Panc1 (cell line): ENCODE measurements around the gene RFTN1.

Source experiments
- TCF7L2 ChIP-seq: IDR thresholded peaks from 2 replicates; pipeline ENCODE4 v1.6.1; 2011; ENCODE audit warnings: mild to moderate bottlenecking, low read depth, low read length, inconsistent platforms
- TF ChIP-seq, protein P1 (sequence below): fragments of 450-650 bp; IDR thresholded peaks from 2 replicates; pipeline ENCODE4 v1.5.1; 2017; ENCODE audit warnings: mild to moderate bottlenecking

DNA sequence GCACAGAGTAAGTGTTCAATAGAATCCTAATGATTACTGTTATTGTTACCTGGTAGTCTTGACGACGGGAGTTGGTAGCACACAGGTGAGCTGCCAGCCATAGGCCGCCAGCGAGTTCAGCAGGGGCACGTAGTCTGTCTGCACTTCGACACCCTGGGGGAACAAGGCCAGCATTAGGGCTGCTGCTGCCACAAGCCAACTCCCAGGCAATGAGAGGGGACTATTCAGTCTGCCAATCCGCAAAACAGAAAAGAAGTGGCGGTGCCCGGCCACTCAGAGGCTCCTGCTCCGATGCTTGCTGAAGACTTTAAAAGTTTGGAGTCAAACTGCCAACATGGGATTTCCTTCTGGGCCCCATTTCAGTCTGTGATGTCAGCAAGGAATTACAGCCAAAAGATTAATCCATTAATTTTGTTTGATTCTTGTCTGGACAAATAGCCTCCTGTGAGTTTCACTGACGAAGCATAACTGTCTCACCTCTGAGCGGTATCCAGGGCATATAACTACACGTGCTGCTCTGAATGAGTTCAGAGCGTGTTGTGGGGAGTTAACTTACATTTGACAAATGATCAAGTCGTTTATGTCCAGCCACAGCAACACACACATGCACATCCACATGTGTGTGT is 186.7 kb downstream of the RFTN1 start:
- no peak for TF ChIP-seq TCF7L2
- TF ChIP-seq, protein P1, sequence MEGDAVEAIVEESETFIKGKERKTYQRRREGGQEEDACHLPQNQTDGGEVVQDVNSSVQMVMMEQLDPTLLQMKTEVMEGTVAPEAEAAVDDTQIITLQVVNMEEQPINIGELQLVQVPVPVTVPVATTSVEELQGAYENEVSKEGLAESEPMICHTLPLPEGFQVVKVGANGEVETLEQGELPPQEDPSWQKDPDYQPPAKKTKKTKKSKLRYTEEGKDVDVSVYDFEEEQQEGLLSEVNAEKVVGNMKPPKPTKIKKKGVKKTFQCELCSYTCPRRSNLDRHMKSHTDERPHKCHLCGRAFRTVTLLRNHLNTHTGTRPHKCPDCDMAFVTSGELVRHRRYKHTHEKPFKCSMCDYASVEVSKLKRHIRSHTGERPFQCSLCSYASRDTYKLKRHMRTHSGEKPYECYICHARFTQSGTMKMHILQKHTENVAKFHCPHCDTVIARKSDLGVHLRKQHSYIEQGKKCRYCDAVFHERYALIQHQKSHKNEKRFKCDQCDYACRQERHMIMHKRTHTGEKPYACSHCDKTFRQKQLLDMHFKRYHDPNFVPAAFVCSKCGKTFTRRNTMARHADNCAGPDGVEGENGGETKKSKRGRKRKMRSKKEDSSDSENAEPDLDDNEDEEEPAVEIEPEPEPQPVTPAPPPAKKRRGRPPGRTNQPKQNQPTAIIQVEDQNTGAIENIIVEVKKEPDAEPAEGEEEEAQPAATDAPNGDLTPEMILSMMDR = no peak
